HepG2 (cell line): ENCODE results near the gene TMEM187. TPM values are rescaled to one million over a fixed set of nuclear protein-coding genes. Genes with fewer than 3 reads are reported as not detected.

ENCODE experiments used
- ATAC-seq: fragments of 200-7000 bp; cut with Tn5 transposase; 3 replicates; pipeline ENCODE4 v1.9.1; 2020; ENCODE audit warnings: mild to moderate bottlenecking, moderate library complexity
- BruUV-seq: library from RNA; stranded (reverse); fragments of 400-500 nt; replicated peaks from 2 replicates; lab custom pipeline; 2021; lab: Mats Ljungman, UMichigan
- CTCF ChIA-PET: fragments of 300-600 bp; formaldehyde crosslinking; extraction: SDS; loops from one replicate; lab custom pipeline; 2021; ENCODE audit warnings: low total read pairs, inconsistent platforms, low intra/inter-chr PET ratio; lab: Yijun Ruan, JAX
- POLR2A ChIA-PET: fragments of 350-600 bp; sonication (Branson Sonifier 250); formaldehyde crosslinking; loops from one replicate; lab custom pipeline; 2020; ENCODE audit warnings: antibody characterized with exemption, inconsistent platforms; lab: Yijun Ruan, JAX
- DNase-seq: peaks from one replicate; pipeline ENCODE4 v3.0.0-alpha.2; 2015; ENCODE audit warnings: low spot score
- FAIRE-seq: peaks from 3 replicates; lab custom pipeline; 2011; peaks lifted over from hg19 to GRCh38; lab: Jason Lieb, UNC
- H2AFZ ChIP-seq: one replicate; pipeline ENCODE4 v1.6.1; 2011; ENCODE audit warnings: low read length, inconsistent platforms
- H3K27ac ChIP-seq: fragments of 300-600 bp; 3 replicates; pipeline ENCODE4 v1.8.0; 2011; ENCODE audit warnings: mixed run types, mild to moderate bottlenecking, mixed read lengths, low read length, inconsistent platforms; ENCODE audit not compliant: insufficient read depth; ENCODE audit errors: extremely low read length
- H3K27me3 ChIP-seq, 2 experiments: fragments of 200-600 bp in 1 of 2; 2 replicates in 1 of 2; 3 replicates in 1 of 2; pipeline versions ENCODE4 v1.6.0 to v1.8.0; 2011; ENCODE audit warnings: low read length in 2 of 2, mild to moderate bottlenecking in 2 of 2, moderate library complexity in 2 of 2, inconsistent platforms in 1 of 2; ENCODE audit not compliant: insufficient read depth in 2 of 2, control insufficient read depth in 1 of 2
- H3K36me3 ChIP-seq, 2 experiments: fragments of 200-600 bp in 1 of 2; replicated peaks in 1 of 2; 2 replicates in 1 of 2; 3 replicates in 1 of 2; pipeline versions ENCODE4 v1.5.1 to v1.8.0; 2011; ENCODE audit warnings: low read length in 2 of 2, inconsistent platforms in 1 of 2; ENCODE audit not compliant: insufficient read depth in 2 of 2, control insufficient read depth in 1 of 2
- H3K4me1 ChIP-seq: 2 replicates; pipeline ENCODE4 v1.5.1; 2012; ENCODE audit warnings: low read length, inconsistent platforms; ENCODE audit not compliant: insufficient read depth
- H3K4me2 ChIP-seq: 2 replicates; pipeline ENCODE4 v1.6.0; 2011; ENCODE audit warnings: low read depth, low read length, inconsistent platforms
- H3K4me3 ChIP-seq, 3 experiments: fragments of 200-600 bp in 1 of 3; sonication (generic), shearing (Covaris generic) in 1 of 3; replicated peaks in 1 of 3; 2 replicates each; pipeline ENCODE4 v1.5.1; 2011 to 2016; ENCODE audit warnings: low read length in 3 of 3, inconsistent platforms in 2 of 3, low read depth in 2 of 3, mild to moderate bottlenecking in 2 of 3, control low read depth in 1 of 3, mixed read lengths in 1 of 3; ENCODE audit not compliant: insufficient read depth in 1 of 3
- H3K79me2 ChIP-seq: one replicate; pipeline ENCODE4 v1.6.1; 2011; ENCODE audit warnings: low read length, inconsistent platforms; ENCODE audit not compliant: insufficient read depth
- H3K9ac ChIP-seq: 2 replicates; pipeline ENCODE4 v1.6.0; 2011; ENCODE audit warnings: mild to moderate bottlenecking, low read depth, low read length, inconsistent platforms; ENCODE audit not compliant: insufficient read depth
- H3K9me3 ChIP-seq: 2 replicates; pipeline ENCODE4 v1.5.1; 2012; ENCODE audit warnings: mild to moderate bottlenecking, low read length
- H4K20me1 ChIP-seq: 2 replicates; pipeline ENCODE4 v1.6.0; 2011; ENCODE audit warnings: inconsistent platforms, mild to moderate bottlenecking, low read length, moderate library complexity; ENCODE audit not compliant: insufficient read depth
- AGO2 ChIP-seq: fragments of 200-400 bp; formaldehyde crosslinking; optimal IDR thresholded peaks from 2 replicates; pipeline ENCODE3; 2017; ENCODE audit warnings: mild to moderate bottlenecking, low read depth, low read length, moderate library complexity
- GABPB1 ChIP-seq: IDR thresholded peaks from 2 replicates; pipeline ENCODE4 v1.6.1; 2016; ENCODE audit warnings: mild to moderate bottlenecking, missing genetic modification reagents, moderate library complexity, missing compliant biosample characterization
- MZF1 ChIP-seq: sonication (generic); formaldehyde crosslinking; IDR thresholded peaks from 2 replicates; pipeline ENCODE4 v1.8.1; 2023; ENCODE audit warnings: mild to moderate bottlenecking, missing genetic modification reagents, borderline replicate concordance
- RBFOX2 ChIP-seq: fragments of 200-400 bp; formaldehyde crosslinking; IDR thresholded peaks from 2 replicates; pipeline ENCODE4 v1.6.1; 2017; ENCODE audit warnings: low read depth, mild to moderate bottlenecking, low read length
- ZNF263 ChIP-seq: sonication (generic); formaldehyde crosslinking; IDR thresholded peaks from 2 replicates; pipeline ENCODE4 v1.4.0; 2020; ENCODE audit warnings: missing genetic modification reagents
- ZNF484 ChIP-seq: sonication (generic); formaldehyde crosslinking; IDR thresholded peaks from 2 replicates; pipeline ENCODE4 v1.5.1; 2020; ENCODE audit warnings: mild to moderate bottlenecking, low read depth, missing genetic modification reagents, borderline replicate concordance
- WGBS: methylation state at CpG from one replicate; pipeline ENCODE4 v1.1.6; 2017; ENCODE audit warnings: low lambda C conversion rate; 5-methylcytosine and 5-hydroxymethylcytosine counted together
- in situ Hi-C: cut with HindIII; loops from 2 replicates; pipeline ENCODE4 v1.10.0; 2017; ENCODE audit warnings: low pct_unique_long_range_greater_than_20kb; ENCODE audit not compliant: extremely low pct_ligation_motif_present
- intact Hi-C: fragments of 100-400 bp; cut with micrococcal nuclease; formaldehyde crosslinking; loops from one replicate; pipeline ENCODE4 v1.10.0; 2022; ENCODE audit not compliant: unreplicated experiment
- polyA plus RNA-seq, 8 experiments: library from polyadenylated mRNA; depleted of rRNA in 3 of 8; stranded (reverse) in 7 of 8; unstranded in 1 of 8; fragments of >200 nt; fragmentation: Illumina TruSeq in 4 of 8; extraction: Trizol in 4 of 8; gene quantifications; 2 replicates each; pipeline versions ENCODE4 v1.2.1 to v1.2.3, GENCODE V29; 2011 to 2016; ENCODE audit warnings: low read depth in 4 of 8, missing spikeins in 1 of 8, mixed read lengths in 1 of 8; ENCODE audit not compliant: insufficient read depth in 1 of 8
- total RNA-seq, 5 experiments: library from RNA; depleted of rRNA; stranded (reverse); fragments of >200 nt; fragmentation: Illumina TruSeq; extraction: Trizol; gene quantifications; 2 replicates each; pipeline ENCODE4 v1.2.3, GENCODE V29; 2016; ENCODE audit warnings: low read depth in 1 of 5
- TF ChIP-seq, protein P1 (sequence below): sonication (generic); formaldehyde crosslinking; IDR thresholded peaks from 2 replicates; pipeline ENCODE4 v1.9.0; 2022; ENCODE audit warnings: missing genetic modification reagents, mild to moderate bottlenecking, borderline replicate concordance
- TF ChIP-seq, protein P2 (sequence below): sonication (generic); formaldehyde crosslinking; IDR thresholded peaks from 2 replicates; pipeline ENCODE4 v1.5.0; 2020; ENCODE audit warnings: mild to moderate bottlenecking, missing genetic modification reagents, moderate library complexity

TMEM187 gene
- total and polyA plus RNA-seq, 2 of the 13 experiments (the other 11 are each of a cell fraction or from before 2014, with no cell fraction given), result 2.2 to 6.2 TPM

DNA sequence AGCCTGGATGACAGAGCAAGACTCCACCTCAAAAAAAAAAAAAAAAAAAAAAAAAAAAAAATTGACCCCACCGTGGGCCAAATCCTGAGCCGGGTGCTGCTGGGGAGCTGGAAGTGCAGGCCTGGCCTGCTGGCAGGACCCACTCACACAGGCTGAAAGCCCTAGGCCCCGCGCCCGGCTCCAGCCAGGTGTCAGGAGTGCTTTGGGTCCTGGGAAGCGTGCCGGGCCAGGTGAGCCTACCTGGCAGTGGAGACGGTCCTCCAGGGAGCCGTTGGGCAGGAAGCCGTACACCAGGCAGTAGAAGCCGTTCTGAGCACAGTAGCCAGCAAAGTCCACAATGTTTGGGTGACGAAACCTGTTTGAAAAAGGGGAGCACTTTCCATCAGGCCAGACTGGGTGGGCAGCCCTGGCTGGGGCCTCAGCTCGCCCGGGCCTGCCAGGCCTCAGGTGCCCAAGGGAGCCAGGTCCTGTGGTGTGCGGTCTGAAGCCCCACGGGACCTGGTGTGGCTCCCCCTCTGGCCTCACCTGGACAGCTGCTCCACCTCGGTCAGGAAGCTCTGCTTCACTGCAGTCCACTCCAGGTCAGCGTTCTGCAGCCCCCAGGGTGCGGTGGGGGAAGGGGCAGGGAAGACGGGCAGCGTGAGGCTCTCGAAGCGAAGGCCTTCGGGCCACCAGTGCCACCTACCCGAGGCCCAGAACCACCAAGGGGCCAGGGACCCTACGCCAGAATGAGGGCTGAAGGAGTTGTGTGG is 45.4 kb downstream of the TMEM187 start:
- Histone ChIP-seq H3K9me3 (no peaks in the 10 kb centered on the region), H4K20me1 (no peaks in the 10 kb centered on the region), H3K9ac (peak overlapping the region; percentile 78), H3K36me3 (peaks cover 0 to 7% of the 10 kb centered on the region in 2 experiments; a peak in 1 of 5 replicates), H3K4me3 (peak overlapping the region in 2 of 3 experiments; percentile 71 to 78; a peak in 4 of 6 replicates), H3K79me2 (peaks cover 15% of the 10 kb centered on the region), H3K4me2 (peak overlapping the region; percentile 78), H3K27ac (peak overlapping the region; percentile 63), H2AFZ (no peak overlapping the region), H3K4me1 (peaks cover 41% of the 10 kb centered on the region), H3K27me3 (no peaks in the 10 kb centered on the region)
- peak; percentile 34 for TF ChIP-seq AGO2
- TF ChIP-seq, protein P1, sequence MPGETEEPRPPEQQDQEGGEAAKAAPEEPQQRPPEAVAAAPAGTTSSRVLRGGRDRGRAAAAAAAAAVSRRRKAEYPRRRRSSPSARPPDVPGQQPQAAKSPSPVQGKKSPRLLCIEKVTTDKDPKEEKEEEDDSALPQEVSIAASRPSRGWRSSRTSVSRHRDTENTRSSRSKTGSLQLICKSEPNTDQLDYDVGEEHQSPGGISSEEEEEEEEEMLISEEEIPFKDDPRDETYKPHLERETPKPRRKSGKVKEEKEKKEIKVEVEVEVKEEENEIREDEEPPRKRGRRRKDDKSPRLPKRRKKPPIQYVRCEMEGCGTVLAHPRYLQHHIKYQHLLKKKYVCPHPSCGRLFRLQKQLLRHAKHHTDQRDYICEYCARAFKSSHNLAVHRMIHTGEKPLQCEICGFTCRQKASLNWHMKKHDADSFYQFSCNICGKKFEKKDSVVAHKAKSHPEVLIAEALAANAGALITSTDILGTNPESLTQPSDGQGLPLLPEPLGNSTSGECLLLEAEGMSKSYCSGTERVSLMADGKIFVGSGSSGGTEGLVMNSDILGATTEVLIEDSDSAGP (CRISPR knock-in tag), result 0 out of 2 replicates have a peak, but pooled peaks have one; percentile 15
- no peak for TF ChIP-seq ZNF484
- TF ChIP-seq, protein P2, sequence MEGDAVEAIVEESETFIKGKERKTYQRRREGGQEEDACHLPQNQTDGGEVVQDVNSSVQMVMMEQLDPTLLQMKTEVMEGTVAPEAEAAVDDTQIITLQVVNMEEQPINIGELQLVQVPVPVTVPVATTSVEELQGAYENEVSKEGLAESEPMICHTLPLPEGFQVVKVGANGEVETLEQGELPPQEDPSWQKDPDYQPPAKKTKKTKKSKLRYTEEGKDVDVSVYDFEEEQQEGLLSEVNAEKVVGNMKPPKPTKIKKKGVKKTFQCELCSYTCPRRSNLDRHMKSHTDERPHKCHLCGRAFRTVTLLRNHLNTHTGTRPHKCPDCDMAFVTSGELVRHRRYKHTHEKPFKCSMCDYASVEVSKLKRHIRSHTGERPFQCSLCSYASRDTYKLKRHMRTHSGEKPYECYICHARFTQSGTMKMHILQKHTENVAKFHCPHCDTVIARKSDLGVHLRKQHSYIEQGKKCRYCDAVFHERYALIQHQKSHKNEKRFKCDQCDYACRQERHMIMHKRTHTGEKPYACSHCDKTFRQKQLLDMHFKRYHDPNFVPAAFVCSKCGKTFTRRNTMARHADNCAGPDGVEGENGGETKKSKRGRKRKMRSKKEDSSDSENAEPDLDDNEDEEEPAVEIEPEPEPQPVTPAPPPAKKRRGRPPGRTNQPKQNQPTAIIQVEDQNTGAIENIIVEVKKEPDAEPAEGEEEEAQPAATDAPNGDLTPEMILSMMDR, result 0 out of 2 replicates have a peak, but pooled peaks have one; percentile 11
- 0 out of 2 replicates have a peak, but pooled peaks have one; percentile 27 for TF ChIP-seq GABPB1 (CRISPR knock-in tag)
- TF ChIP-seq MZF1 (CRISPR knock-in tag), result no peak
- peak; percentile 45 for TF ChIP-seq RBFOX2
- peak; percentile 77 for TF ChIP-seq ZNF263 (CRISPR knock-in tag)
- ChIA-PET POLR2A (interaction anchor here (1.4 to 1.8 kb wide), 3 partner anchors 8 to 47 kb away, joined by 3 to 6 read pairs (median 4); partner anchors contain the start of gene HCFC1), CTCF (no interaction called here)
- FAIRE-seq (no peak), ATAC-seq (peak; percentile 18), DNase-seq (no peak)
- 70% methylated on average over 11 of the region's 26 CpGs for WGBS
- in situ Hi-C loops, result no loop called here
- intact Hi-C loops, result no loop called here
- BruUV-seq, result no TSS peak
